ENCODE measurements around the gene ETNK1.

DNA sequence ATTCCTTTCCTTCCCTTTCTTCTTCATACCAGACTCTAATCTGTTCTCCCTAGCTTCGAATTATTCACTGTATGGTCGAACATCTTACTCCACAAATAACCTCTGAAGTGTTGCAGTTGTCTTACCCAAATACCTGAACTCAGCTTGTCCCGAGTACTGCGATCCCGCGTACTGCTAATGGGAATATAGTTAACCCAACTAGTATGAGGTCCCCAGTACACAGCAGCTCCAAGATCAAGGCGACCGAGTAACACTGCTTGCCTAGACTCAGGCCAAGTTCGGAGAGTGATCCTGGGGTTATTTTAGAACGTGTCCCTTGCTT, 462 bp upstream of the ETNK1 start:
- TF ChIP-seq, protein P1, sequence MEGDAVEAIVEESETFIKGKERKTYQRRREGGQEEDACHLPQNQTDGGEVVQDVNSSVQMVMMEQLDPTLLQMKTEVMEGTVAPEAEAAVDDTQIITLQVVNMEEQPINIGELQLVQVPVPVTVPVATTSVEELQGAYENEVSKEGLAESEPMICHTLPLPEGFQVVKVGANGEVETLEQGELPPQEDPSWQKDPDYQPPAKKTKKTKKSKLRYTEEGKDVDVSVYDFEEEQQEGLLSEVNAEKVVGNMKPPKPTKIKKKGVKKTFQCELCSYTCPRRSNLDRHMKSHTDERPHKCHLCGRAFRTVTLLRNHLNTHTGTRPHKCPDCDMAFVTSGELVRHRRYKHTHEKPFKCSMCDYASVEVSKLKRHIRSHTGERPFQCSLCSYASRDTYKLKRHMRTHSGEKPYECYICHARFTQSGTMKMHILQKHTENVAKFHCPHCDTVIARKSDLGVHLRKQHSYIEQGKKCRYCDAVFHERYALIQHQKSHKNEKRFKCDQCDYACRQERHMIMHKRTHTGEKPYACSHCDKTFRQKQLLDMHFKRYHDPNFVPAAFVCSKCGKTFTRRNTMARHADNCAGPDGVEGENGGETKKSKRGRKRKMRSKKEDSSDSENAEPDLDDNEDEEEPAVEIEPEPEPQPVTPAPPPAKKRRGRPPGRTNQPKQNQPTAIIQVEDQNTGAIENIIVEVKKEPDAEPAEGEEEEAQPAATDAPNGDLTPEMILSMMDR (IDR thresholded peaks at IDR 0.05; ENCODE audit: borderline replicate concordance, extremely low read depth, low read length, poor library complexity, severe bottlenecking): no peak
- TF ChIP-seq EZH2 (IDR thresholded peaks at IDR 0.05; ENCODE audit: borderline replicate concordance, low read depth, low read length, severe bottlenecking): no peak

All from DND-41 (cell line).